Endothelial cell of umbilical vein (primary cell): ENCODE results near the gene TULP4. TPM values are rescaled to one million over a fixed set of nuclear protein-coding genes. Genes with fewer than 3 reads are reported as not detected.

Experiments used
- BruUV-seq: library from RNA; stranded (reverse); fragments of 400-500 nt; replicated peaks from 2 replicates; lab custom pipeline; 2021; lab: Mats Ljungman, UMichigan
- CTCF ChIA-PET: fragments of 300-600, 350-600 bp; sonication (Branson Sonifier 250); formaldehyde crosslinking; loops from one replicate; lab custom pipeline; 2021; ENCODE audit warnings: antibody characterized with exemption, inconsistent platforms; lab: Charles Lee
- POLR2A ChIA-PET: fragments of 300-600, 350-600 bp; sonication (Branson Sonifier 250); formaldehyde crosslinking; loops from one replicate; lab custom pipeline; 2021; ENCODE audit warnings: antibody characterized with exemption, inconsistent platforms; lab: Charles Lee
- DNase-seq: peaks from one replicate; pipeline ENCODE4 v3.0.0-alpha.2; 2011; ENCODE audit warnings: low read depth, low spot score
- FAIRE-seq: peaks from 2 replicates; lab custom pipeline; 2011; peaks lifted over from hg19 to GRCh38; lab: Jason Lieb, UNC
- H2AFZ ChIP-seq: 2 replicates; pipeline ENCODE4 v1.6.0; 2012; ENCODE audit warnings: low read depth, low read length, control low read depth, inconsistent platforms
- H3K27ac ChIP-seq: 2 replicates; pipeline ENCODE4 v1.5.1; 2011; ENCODE audit warnings: low read depth, mild to moderate bottlenecking, control low read depth, low read length, moderate library complexity; ENCODE audit not compliant: insufficient read depth
- H3K27me3 ChIP-seq, 2 experiments: 2 replicates each; pipeline versions ENCODE4 v1.6.0 to v1.6.1; 2011; ENCODE audit warnings: low read length in 2 of 2, mixed read lengths in 1 of 2; ENCODE audit not compliant: control insufficient read depth in 2 of 2, insufficient read depth in 2 of 2
- H3K36me3 ChIP-seq, 2 experiments: 2 replicates in 1 of 2; 3 replicates in 1 of 2; pipeline ENCODE4 v1.5.1; 2011; ENCODE audit warnings: low read length in 2 of 2, mild to moderate bottlenecking in 1 of 2, moderate library complexity in 1 of 2; ENCODE audit not compliant: control insufficient read depth in 2 of 2, insufficient read depth in 2 of 2; ENCODE audit errors: extremely low read depth in 1 of 2
- H3K4me1 ChIP-seq: 3 replicates; pipeline ENCODE4 v1.5.1; 2011; ENCODE audit warnings: mild to moderate bottlenecking, low read length; ENCODE audit not compliant: control insufficient read depth, insufficient read depth; ENCODE audit errors: extremely low read depth
- H3K4me2 ChIP-seq: 2 replicates; pipeline ENCODE4 v1.6.1; 2011; ENCODE audit warnings: low read length, control low read depth, mixed read lengths; ENCODE audit not compliant: insufficient read depth
- H3K4me3 ChIP-seq, 3 experiments: fragments of 200-600 bp in 1 of 3; sonication (generic), shearing (Covaris generic) in 1 of 3; replicated peaks in 1 of 3; 2 replicates each; pipeline ENCODE4 v1.5.1; 2011 to 2016; ENCODE audit warnings: control low read depth in 3 of 3, low read length in 3 of 3, mild to moderate bottlenecking in 2 of 3, inconsistent platforms in 1 of 3, low read depth in 1 of 3, moderate library complexity in 1 of 3; ENCODE audit not compliant: insufficient read depth in 1 of 3
- H3K79me2 ChIP-seq: 2 replicates; pipeline ENCODE4 v1.6.0; 2012; ENCODE audit warnings: low read length, inconsistent platforms; ENCODE audit not compliant: control insufficient read depth, insufficient read depth
- H3K9ac ChIP-seq: replicated peaks from 2 replicates; pipeline ENCODE3; 2011; ENCODE audit warnings: low read length, control low read depth; ENCODE audit not compliant: insufficient read depth; ENCODE audit errors: extremely low read depth
- H3K9me1 ChIP-seq: replicated peaks from 3 replicates; pipeline ENCODE4 v1.6.0; 2011; ENCODE audit warnings: mild to moderate bottlenecking, low read length; ENCODE audit not compliant: control insufficient read depth, insufficient read depth; ENCODE audit errors: extremely low read depth
- H3K9me3 ChIP-seq: replicated peaks from 2 replicates; pipeline ENCODE4 v1.5.1; 2012; ENCODE audit warnings: low read length, inconsistent platforms; ENCODE audit not compliant: control insufficient read depth, insufficient read depth
- H4K20me1 ChIP-seq: replicated peaks from 2 replicates; pipeline ENCODE3; 2011; ENCODE audit warnings: mild to moderate bottlenecking, low read length; ENCODE audit not compliant: control insufficient read depth, insufficient read depth; ENCODE audit errors: extremely low read depth
- CTCF ChIP-seq, 2 donors: IDR thresholded peaks; 1 replicate in 1 of 2; 2 replicates in 1 of 2; pipeline ENCODE4 v1.5.1; 2011; ENCODE audit warnings: low read length in 2 of 2, mild to moderate bottlenecking in 2 of 2, moderate library complexity in 2 of 2, control low read depth in 1 of 2, inconsistent platforms in 1 of 2, low read depth in 1 of 2; ENCODE audit not compliant: insufficient read depth in 1 of 2; ENCODE audit errors: extremely low read depth in 1 of 2
- EZH2 ChIP-seq: IDR thresholded peaks from 2 replicates; pipeline ENCODE4 v1.6.1; 2012; ENCODE audit warnings: borderline replicate concordance, low read depth, mild to moderate bottlenecking, moderate library complexity, low read length, inconsistent platforms; ENCODE audit not compliant: severe bottlenecking
- FOS ChIP-seq: IDR thresholded peaks from 2 replicates; pipeline ENCODE4 v1.6.1; 2011; ENCODE audit warnings: mild to moderate bottlenecking, low read length, moderate library complexity, borderline replicate concordance; ENCODE audit not compliant: insufficient read depth
- JUN ChIP-seq: IDR thresholded peaks from 2 replicates; pipeline ENCODE4 v1.6.1; 2011; ENCODE audit warnings: borderline replicate concordance, low read depth; ENCODE audit not compliant: insufficient read length, insufficient read depth
- MAX ChIP-seq: IDR thresholded peaks from 2 replicates; pipeline ENCODE4 v1.6.1; 2011; ENCODE audit not compliant: insufficient read depth, insufficient read length
- MYC ChIP-seq: IDR thresholded peaks from one replicate; pipeline ENCODE4 v1.6.1; 2011; ENCODE audit warnings: mild to moderate bottlenecking, low read depth, low read length
- dilution Hi-C: fragments of 300-500 bp; cut with MboI; formaldehyde crosslinking; loops from one replicate; pipeline ENCODE4 v1.15.0; 2019; ENCODE audit warnings: low sequenced_read_pairs; ENCODE audit not compliant: extremely low pct_ligation_motif_present
- intact Hi-C: fragments of 100-400 bp; cut with micrococcal nuclease; formaldehyde crosslinking; loops from one replicate; pipeline ENCODE4 v1.10.0; 2022
- polyA plus RNA-seq, 4 experiments: library from polyadenylated mRNA; depleted of rRNA in 3 of 4; stranded (reverse) in 3 of 4; unstranded in 1 of 4; fragments of >200 nt; gene quantifications; 2 replicates each; pipeline versions ENCODE4 v1.2.1 to v1.2.3, GENCODE V29; 2011 to 2012; ENCODE audit warnings: missing spikeins in 1 of 4
- total RNA-seq: library from RNA; stranded (reverse); gene quantifications from 2 replicates; pipeline ENCODE4 v1.2.3, GENCODE V29; 2021

Gene TULP4
- total and polyA plus RNA-seq, 2 donors (not counting 3 experiments of a cell fraction or from before 2014, with no cell fraction given): 10.8 to 55.1 TPM

GRCh38 chr6:158358450-158359077 lies 46.3 kb downstream of the TULP4 start:
- Histone ChIP-seq H3K27ac (no peak overlapping the region), H3K4me3 (no peak overlapping the region), H3K79me2 (peaks cover 6% of the 10 kb centered on the region), H3K27me3 (no peaks in the 10 kb centered on the region), H3K9me1 (no peaks in the 10 kb centered on the region), H3K9ac (no peak overlapping the region), H3K4me2 (no peak overlapping the region), H2AFZ (no peak overlapping the region), H3K4me1 (peaks cover 5% of the 10 kb centered on the region), H4K20me1 (peaks cover 11% of the 10 kb centered on the region), H3K36me3 (no peaks in the 10 kb centered on the region), H3K9me3 (no peaks in the 10 kb centered on the region)
- no TSS peak for BruUV-seq
- no peak for DNase-seq
- FAIRE-seq: no peak
- dilution Hi-C loops (no loop called here), intact Hi-C loops (no loop called here)
- POLR2A ChIA-PET: no interaction called here
- no peak for TF ChIP-seq CTCF (IDR thresholded peaks at IDR 0.05; ENCODE audit: extremely low read depth in 1 of 2, insufficient read depth in 1 of 2, low read depth in 1 of 2, low read length in 2 of 2)
- TF ChIP-seq JUN: no peak
- TF ChIP-seq MAX: no peak
- TF ChIP-seq EZH2: no peak
- no peak for TF ChIP-seq MYC
- TF ChIP-seq FOS: no peak
- CTCF ChIA-PET: interaction anchor here (1.0 kb wide), 1 partner anchor 137 kb away, joined by 4 read pairs; no protein-coding TSS in a partner anchor
